MCF 10A (cell line): ENCODE measurements around the gene USF1. TPM values are rescaled to one million over a fixed set of nuclear protein-coding genes. Genes with fewer than 3 reads are reported as not detected.

Experiments used
- BruUV-seq: library from RNA; stranded (reverse); fragments of 400-500 nt; replicated peaks from 2 replicates; lab custom pipeline; 2021; lab: Mats Ljungman, UMichigan
- CTCF ChIA-PET: fragments of 300-600 bp; sonication (Branson Sonifier 250); formaldehyde crosslinking; extraction: SDS; loops from one replicate; lab custom pipeline; 2021; ENCODE audit warnings: antibody characterized with exemption, inconsistent platforms; lab: Yijun Ruan, JAX
- POLR2A ChIA-PET: fragments of 300-600, 350-650 bp; sonication (Branson Sonifier 250); formaldehyde crosslinking; extraction: SDS; loops from one replicate; lab custom pipeline; 2020; ENCODE audit warnings: antibody characterized with exemption, inconsistent platforms; lab: Yijun Ruan, JAX
- DNase-seq: peaks from one replicate; pipeline ENCODE4 v3.0.0-alpha.2; 2018; ENCODE audit not compliant: unreplicated experiment
- H3K27ac Mint-ChIP-seq: one replicate; pipeline ENCODE4 v1.8.0; 2022; ENCODE audit warnings: mild to moderate bottlenecking, low read depth, mixed read lengths; ENCODE audit not compliant: unreplicated experiment
- H3K27me3 Mint-ChIP-seq: one replicate; pipeline ENCODE4 v1.8.0; 2022; ENCODE audit warnings: mixed read lengths; ENCODE audit not compliant: insufficient read depth, unreplicated experiment
- H3K36me3 Mint-ChIP-seq: one replicate; pipeline ENCODE4 v1.8.0; 2022; ENCODE audit warnings: mild to moderate bottlenecking, moderate library complexity, mixed read lengths; ENCODE audit not compliant: insufficient read depth, unreplicated experiment
- H3K4me1 Mint-ChIP-seq: one replicate; pipeline ENCODE4 v1.8.0; 2022; ENCODE audit warnings: mixed read lengths; ENCODE audit not compliant: insufficient read depth, unreplicated experiment
- H3K4me3 Mint-ChIP-seq: one replicate; pipeline ENCODE4 v1.8.0; 2022; ENCODE audit warnings: mild to moderate bottlenecking, moderate library complexity, mixed read lengths; ENCODE audit not compliant: unreplicated experiment
- H3K9me3 Mint-ChIP-seq: one replicate; pipeline ENCODE4 v1.8.0; 2022; ENCODE audit warnings: mixed read lengths; ENCODE audit not compliant: unreplicated experiment
- CTCF ChIP-seq: fragments of 200-600 bp; IDR thresholded peaks from one replicate; pipeline ENCODE4 v1.8.0; 2022; ENCODE audit warnings: antibody characterized with exemption, mild to moderate bottlenecking; ENCODE audit not compliant: unreplicated experiment
- intact Hi-C: fragments of 100-400 bp; cut with micrococcal nuclease; formaldehyde crosslinking; loops from 2 replicates; pipeline ENCODE4 v1.14.1; 2022
- total RNA-seq: library from RNA; stranded (reverse); gene quantifications from 2 replicates; pipeline ENCODE4 v1.2.3, GENCODE V29; 2022

The USF1 gene
- total RNA-seq, 1 experiment from 2014 or later = 48.8 TPM

GRCh38 chr1:161013131-161013487, 32.7 kb downstream of the USF1 start:
- H3K36me3 Mint-ChIP-seq = peaks cover 28% of the 10 kb centered on the region
- no peak for TF ChIP-seq CTCF
- BruUV-seq = TSS peak; percentile 17

GRCh38 chr1:161012420-161012819, 33.4 kb downstream of the USF1 start:
- no peak overlapping the region for H3K27ac Mint-ChIP-seq
- H3K4me3 Mint-ChIP-seq = no peak overlapping the region

More at GRCh38 chr1:161013131-161013487, 32.7 kb downstream of the USF1 start:
- intact Hi-C loops = no loop called here
- peak; percentile 34 for DNase-seq
- Mint-ChIP-seq H3K4me1 (peaks cover 40% of the 10 kb centered on the region), H3K4me3 (peak overlapping the region; percentile 70), H3K27ac (peak overlapping the region; percentile 93), H3K27me3 (no peaks in the 10 kb centered on the region), H3K9me3 (no peaks in the 10 kb centered on the region)
- ChIA-PET CTCF (interaction anchor here (0.7 to 4.2 kb wide), 13 partner anchors 8 to 337 kb away, joined by 3 to 34 read pairs (median 5); partner anchors contain the start of genes F11R and KLHDC9), POLR2A (interaction anchor here (0.6 to 7.5 kb wide), 17 partner anchors 8 to 1562 kb away, joined by 3 to 74 read pairs (median 4); partner anchors contain the start of genes F11R, NIT1, PFDN2 and TSTD1)

GRCh38 chr1:161009602-161010211, 36.1 kb downstream of the USF1 start:
- CTCF ChIA-PET = interaction anchor here (0.6 to 4.2 kb wide), 5 partner anchors 9 to 107 kb away, joined by 3 to 34 read pairs (median 3); partner anchors contain the start of genes F11R and KLHDC9
- H3K4me3 Mint-ChIP-seq = no peak overlapping the region
- intact Hi-C loops = no loop called here
- no peak for TF ChIP-seq CTCF
- peaks cover 31% of the 10 kb centered on the region for H3K36me3 Mint-ChIP-seq
- peaks cover 30% of the 10 kb centered on the region for H3K4me1 Mint-ChIP-seq
- no peaks in the 10 kb centered on the region for H3K9me3 Mint-ChIP-seq
- H3K27ac Mint-ChIP-seq = peak overlapping the region; percentile 25
- POLR2A ChIA-PET = interaction anchor here (0.7 to 7.5 kb wide), 5 partner anchors 9 to 71 kb away, joined by 3 to 74 read pairs (median 4); partner anchors contain the start of genes F11R and USF1
- no peaks in the 10 kb centered on the region for H3K27me3 Mint-ChIP-seq
- BruUV-seq = no TSS peak
- DNase-seq = no peak

More at GRCh38 chr1:161012420-161012819, 33.4 kb downstream of the USF1 start:
- Mint-ChIP-seq H3K4me1 (peaks cover 39% of the 10 kb centered on the region), H3K36me3 (peaks cover 28% of the 10 kb centered on the region), H3K27me3 (no peaks in the 10 kb centered on the region), H3K9me3 (no peaks in the 10 kb centered on the region)
- intact Hi-C loops = no loop called here
- no peak for TF ChIP-seq CTCF
- BruUV-seq = no TSS peak
- CTCF ChIA-PET = interaction anchor here (0.7 to 4.2 kb wide), 6 partner anchors 8 to 28 kb away, joined by 3 to 34 read pairs (median 4); partner anchors contain the start of gene F11R
- POLR2A ChIA-PET = interaction anchor here (0.6 to 7.5 kb wide), 11 partner anchors 8 to 141 kb away, joined by 3 to 74 read pairs (median 5); partner anchors contain the start of genes DEDD, F11R, NIT1 and PFDN2
- no peak for DNase-seq

- H3K27ac Mint-ChIP-seq = peak overlapping the region; percentile 25
- POLR2A ChIA-PET = interaction anchor here (0.6 to 7.5 kb wide), 5 partner anchors 12 to 134 kb away, joined by 3 to 74 read pairs (median 4); partner anchors contain the start of gene F11R
- H3K36me3 Mint-ChIP-seq = peaks cover 33% of the 10 kb centered on the region
- intact Hi-C loops = no loop called here
- CTCF ChIA-PET = interaction anchor here (0.5 to 2.3 kb wide), 3 partner anchors 11 to 200 kb away, joined by 3 to 19 read pairs (median 3); partner anchors contain the start of gene F11R
- H3K9me3 Mint-ChIP-seq = no peaks in the 10 kb centered on the region
- H3K4me3 Mint-ChIP-seq = no peak overlapping the region
- DNase-seq = no peak
- peaks cover 26% of the 10 kb centered on the region for H3K4me1 Mint-ChIP-seq
- H3K27me3 Mint-ChIP-seq = no peaks in the 10 kb centered on the region
- TF ChIP-seq CTCF = no peak
- no TSS peak for BruUV-seq
Measured at GRCh38 chr1:161008869-161009510, 36.8 kb downstream of the USF1 start.
